AG04450 (cell line): ENCODE measurements around the gene MYOCD. TPM values are rescaled to one million over a fixed set of nuclear protein-coding genes. Genes with fewer than 3 reads are reported as not detected.

Experiments
- CTCF ChIA-PET: fragments of 300-600, 350-600 bp; formaldehyde crosslinking; extraction: SDS; loops from one replicate; lab custom pipeline; 2022; ENCODE audit warnings: antibody characterized with exemption, inconsistent platforms; lab: Charles Lee
- POLR2A ChIA-PET: fragments of 350-600 bp; formaldehyde crosslinking; extraction: SDS; loops from one replicate; lab custom pipeline; 2021; ENCODE audit warnings: antibody characterized with exemption, inconsistent platforms; lab: Yijun Ruan, JAX
- DNase-seq: peaks from one replicate; pipeline ENCODE4 v3.0.0-alpha.2; 2011; ENCODE audit warnings: low read depth, low spot score
- H3K27ac ChIP-seq: one replicate; pipeline ENCODE4 v1.5.1; 2012; ENCODE audit warnings: low read depth, low read length, control low read depth
- H3K27me3 ChIP-seq: one replicate; pipeline ENCODE4 v1.6.0; 2012; ENCODE audit warnings: low read length; ENCODE audit not compliant: control insufficient read depth, insufficient read depth
- H3K4me3 ChIP-seq: 2 replicates; pipeline ENCODE4 v1.5.1; 2011; ENCODE audit warnings: mild to moderate bottlenecking, low read depth, low read length, control low read depth
- H3K9me3 ChIP-seq: 2 replicates; pipeline ENCODE4 v1.5.1; 2012; ENCODE audit warnings: low read length; ENCODE audit not compliant: control insufficient read depth, insufficient read depth
- polyA plus RNA-seq: library from polyadenylated mRNA; depleted of rRNA; stranded (reverse); fragments of >200 nt; gene quantifications from 2 replicates; pipeline ENCODE4 v1.2.3, GENCODE V29; 2011; rRNA removed
- TF ChIP-seq, protein P1 (sequence below): IDR thresholded peaks from 2 replicates; pipeline ENCODE4 v1.5.1; 2011; ENCODE audit warnings: low read depth, low read length, control low read depth, inconsistent platforms

MYOCD gene
- polyA plus RNA-seq, 1 experiment: 19.0 TPM

DNA sequence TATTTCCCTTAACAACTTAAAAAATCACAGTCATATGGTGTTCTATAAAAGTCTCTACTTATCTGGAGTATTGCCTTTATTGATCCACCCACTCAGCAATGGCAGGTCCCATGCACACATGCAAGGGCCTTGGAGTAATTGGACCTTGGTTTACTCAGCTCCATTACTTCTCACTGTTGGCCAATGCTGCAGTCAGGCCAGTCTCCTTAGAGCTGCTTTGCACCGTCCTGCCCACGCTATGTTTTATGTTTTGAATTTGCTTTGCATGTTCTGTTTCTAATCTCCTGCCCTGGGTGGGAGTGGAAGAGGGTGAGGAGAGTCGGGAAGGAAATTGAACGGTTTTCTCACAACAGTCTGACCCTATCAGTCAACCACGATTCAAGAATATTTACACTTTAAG, 147.2 kb downstream of the MYOCD start:
- ChIA-PET CTCF (no interaction called here), POLR2A (no interaction called here)
- TF ChIP-seq, protein P1, sequence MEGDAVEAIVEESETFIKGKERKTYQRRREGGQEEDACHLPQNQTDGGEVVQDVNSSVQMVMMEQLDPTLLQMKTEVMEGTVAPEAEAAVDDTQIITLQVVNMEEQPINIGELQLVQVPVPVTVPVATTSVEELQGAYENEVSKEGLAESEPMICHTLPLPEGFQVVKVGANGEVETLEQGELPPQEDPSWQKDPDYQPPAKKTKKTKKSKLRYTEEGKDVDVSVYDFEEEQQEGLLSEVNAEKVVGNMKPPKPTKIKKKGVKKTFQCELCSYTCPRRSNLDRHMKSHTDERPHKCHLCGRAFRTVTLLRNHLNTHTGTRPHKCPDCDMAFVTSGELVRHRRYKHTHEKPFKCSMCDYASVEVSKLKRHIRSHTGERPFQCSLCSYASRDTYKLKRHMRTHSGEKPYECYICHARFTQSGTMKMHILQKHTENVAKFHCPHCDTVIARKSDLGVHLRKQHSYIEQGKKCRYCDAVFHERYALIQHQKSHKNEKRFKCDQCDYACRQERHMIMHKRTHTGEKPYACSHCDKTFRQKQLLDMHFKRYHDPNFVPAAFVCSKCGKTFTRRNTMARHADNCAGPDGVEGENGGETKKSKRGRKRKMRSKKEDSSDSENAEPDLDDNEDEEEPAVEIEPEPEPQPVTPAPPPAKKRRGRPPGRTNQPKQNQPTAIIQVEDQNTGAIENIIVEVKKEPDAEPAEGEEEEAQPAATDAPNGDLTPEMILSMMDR: no peak
- H3K9me3 ChIP-seq: no peaks in the 10 kb centered on the region
- H3K27ac ChIP-seq: no peak overlapping the region
- no peaks in the 10 kb centered on the region for H3K27me3 ChIP-seq
- DNase-seq: no peak
- H3K4me3 ChIP-seq: no peak overlapping the region

DNA sequence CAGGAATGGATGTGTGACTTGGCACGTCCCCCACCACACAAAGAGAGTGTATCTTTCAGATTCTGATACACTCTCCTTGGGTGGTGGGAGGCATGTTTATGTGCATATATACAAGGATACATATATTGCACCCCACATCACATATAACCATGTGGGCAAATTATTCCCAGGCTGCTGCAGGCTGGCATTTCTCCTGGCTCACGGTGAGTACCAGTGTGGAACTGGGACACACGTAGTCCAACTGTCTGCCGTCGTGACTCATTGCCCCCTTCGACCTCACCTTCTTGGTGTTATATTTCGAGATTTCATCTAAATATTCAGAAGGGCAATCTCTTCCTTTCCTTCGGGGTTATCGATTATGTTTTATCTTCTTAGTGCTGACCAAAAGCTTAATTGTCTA, 148.0 kb downstream of the MYOCD start:
- no peak for DNase-seq
- ChIA-PET POLR2A (no interaction called here), CTCF (no interaction called here)
- Histone ChIP-seq H3K27ac (no peak overlapping the region), H3K4me3 (no peak overlapping the region), H3K9me3 (no peaks in the 10 kb centered on the region), H3K27me3 (no peaks in the 10 kb centered on the region)
- TF ChIP-seq, protein P1: no peak

DNA sequence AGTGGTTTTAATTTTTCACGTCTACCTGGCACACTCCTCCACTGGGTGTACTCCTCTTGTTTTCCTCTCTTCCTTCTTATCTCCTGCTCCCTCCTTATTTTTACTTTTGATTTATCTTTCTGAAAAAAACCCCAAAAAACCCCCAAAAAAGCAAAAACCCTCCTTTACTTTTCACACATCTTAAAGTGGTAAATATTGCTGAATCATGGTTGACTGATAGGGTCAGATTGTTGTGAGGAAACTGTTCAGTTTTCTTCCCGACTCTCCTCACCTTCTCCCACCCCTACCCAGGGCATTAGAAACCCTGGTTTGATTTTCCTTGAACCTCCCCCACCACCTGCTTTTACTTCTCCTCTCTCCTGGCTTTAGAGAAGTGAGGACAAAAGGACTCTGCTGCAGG, 149.0 kb downstream of the MYOCD start:
- H3K4me3 ChIP-seq: no peak overlapping the region
- no peaks in the 10 kb centered on the region for H3K27me3 ChIP-seq
- H3K27ac ChIP-seq: no peak overlapping the region
- no peak for DNase-seq
- TF ChIP-seq, protein P1: no peak
- CTCF ChIA-PET: interaction anchor here (0.6 kb wide), 1 partner anchor 69 kb away, joined by 3 read pairs; no protein-coding TSS in a partner anchor
- no peaks in the 10 kb centered on the region for H3K9me3 ChIP-seq
- POLR2A ChIA-PET: no interaction called here

DNA sequence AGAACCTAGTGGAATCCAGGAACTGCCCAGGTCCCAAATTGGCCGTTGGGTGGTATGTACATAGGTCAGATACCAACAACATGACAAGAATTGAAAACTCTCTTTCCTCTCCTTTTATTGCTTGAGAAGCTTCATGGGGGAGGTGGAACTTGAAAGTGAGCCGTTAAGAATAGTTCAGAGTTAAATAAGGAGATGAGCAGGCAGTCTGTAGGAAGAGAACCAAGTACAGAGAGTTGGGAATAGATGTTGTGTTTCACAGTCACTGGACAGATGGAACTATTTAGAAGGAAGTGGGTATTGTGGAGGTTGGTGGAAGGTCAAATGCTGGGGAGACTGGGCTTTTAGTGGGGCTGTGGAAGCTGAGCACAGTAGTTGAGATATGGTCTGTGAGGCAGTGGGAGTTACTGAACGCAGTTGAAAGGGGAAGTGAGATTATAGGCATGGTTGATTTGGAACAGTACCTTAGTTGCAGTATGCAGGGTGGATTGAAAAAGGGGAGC, 150.0 kb downstream of the MYOCD start:
- H3K4me3 ChIP-seq: no peak overlapping the region
- ChIA-PET CTCF (no interaction called here), POLR2A (no interaction called here)
- H3K27me3 ChIP-seq: no peaks in the 10 kb centered on the region
- no peak for DNase-seq
- TF ChIP-seq, protein P1: no peak
- H3K27ac ChIP-seq: no peak overlapping the region
- no peaks in the 10 kb centered on the region for H3K9me3 ChIP-seq

Other genes starting within 250 kb of the MYOCD start
- gene ARHGAP44, start 123.6 kb downstream of the MYOCD start, polyA plus RNA-seq: 0.83 and 1.3 TPM in 2 replicates